CD4-positive, CD25-positive, alpha-beta regulatory T cell (primary cell): Measurements from ENCODE around the gene PYHIN1. TPM values are rescaled to one million over a fixed set of nuclear protein-coding genes. Genes with fewer than 3 reads are reported as not detected.

Experiments
- ATAC-seq, 2 donors: fragments of 150-1000 bp; cut with Tn5 transposase; one replicate each; pipeline ENCODE4 v1.10.0; 2021; ENCODE audit warnings: low read depth in 2 of 2, moderate number of reproducible peaks in 2 of 2, moderate library complexity in 1 of 2
- DNase-seq, 3 donors: peaks; one replicate each; pipeline versions ENCODE4 v3.0.0 to v3.0.0-alpha.2; 2012 to 2022; ENCODE audit warnings: mixed read lengths in 1 of 3
- H3K27ac ChIP-seq: one replicate; pipeline ENCODE4 v1.7.0; 2013; ENCODE audit warnings: mild to moderate bottlenecking, low read length; ENCODE audit not compliant: insufficient read depth, poor library complexity, severe bottlenecking
- H3K27me3 ChIP-seq: one replicate; pipeline ENCODE4 v1.7.0; 2013; ENCODE audit warnings: low read length; ENCODE audit not compliant: control insufficient read depth, insufficient read depth
- H3K36me3 ChIP-seq: one replicate; pipeline ENCODE4 v1.7.0; 2013; ENCODE audit warnings: mild to moderate bottlenecking, low read length, moderate library complexity; ENCODE audit not compliant: control insufficient read depth, insufficient read depth
- H3K4me1 ChIP-seq: 2 replicates; pipeline ENCODE4 v1.7.0; 2013; ENCODE audit warnings: mild to moderate bottlenecking, low read length; ENCODE audit not compliant: insufficient read depth, control insufficient read depth, poor library complexity, severe bottlenecking
- H3K4me3 ChIP-seq: one replicate; pipeline ENCODE4 v1.7.0; 2013; ENCODE audit warnings: low read depth, mild to moderate bottlenecking, low read length, moderate library complexity
- H3K9me3 ChIP-seq, 2 experiments: 1 replicate in 1 of 2; 2 replicates in 1 of 2; pipeline ENCODE4 v1.7.0; 2013; ENCODE audit warnings: low read length in 2 of 2, mild to moderate bottlenecking in 1 of 2, moderate library complexity in 1 of 2; ENCODE audit not compliant: control insufficient read depth in 2 of 2
- H3K27ac Mint-ChIP-seq, 3 donors: one replicate each; pipeline ENCODE4 v1.8.0; 2020 to 2022; ENCODE audit warnings: mild to moderate bottlenecking in 3 of 3, mixed read lengths in 3 of 3, moderate library complexity in 2 of 3
- H3K27me3 Mint-ChIP-seq: one replicate; pipeline ENCODE4 v1.8.0; 2022; ENCODE audit warnings: mild to moderate bottlenecking, mixed read lengths
- H3K36me3 Mint-ChIP-seq: one replicate; pipeline ENCODE4 v1.8.0; 2020; ENCODE audit warnings: mixed read lengths
- H3K4me1 Mint-ChIP-seq, 4 donors: one replicate each; pipeline ENCODE4 v1.8.0; 2020 to 2022; ENCODE audit warnings: mixed read lengths in 4 of 4, mild to moderate bottlenecking in 1 of 4
- H3K4me3 Mint-ChIP-seq, 4 donors: one replicate each; pipeline ENCODE4 v1.8.0; 2020 to 2022; ENCODE audit warnings: mild to moderate bottlenecking in 4 of 4, mixed read lengths in 4 of 4, moderate library complexity in 3 of 4
- H3K9me3 Mint-ChIP-seq, 7 donors: one replicate each; pipeline ENCODE4 v1.8.0; 2020 to 2022; ENCODE audit warnings: mixed read lengths in 7 of 7, mild to moderate bottlenecking in 3 of 7, moderate library complexity in 2 of 7
- polyA plus RNA-seq, 4 donors: library from polyadenylated mRNA; unstranded; fragments of 300-500 nt; fragmentation: Illumina TruSeq; gene quantifications; one replicate each; pipeline ENCODE4 v1.2.3, GENCODE V29; 2021
- total RNA-seq: library from RNA; stranded (reverse); gene quantifications from one replicate; pipeline ENCODE4 v1.2.3, GENCODE V29; 2022

The PYHIN1 gene
- total and polyA plus RNA-seq, 5 donors from 2014 or later, result 97.3 to 112 (median 98.6) TPM

GRCh38 chr1:158951956-158952355 is 20.6 kb downstream of the PYHIN1 start:
- Mint-ChIP-seq H3K9me3 (peaks cover 0 to 9% (median 4%) of the 10 kb centered on the region in 7 donors), H3K27ac (peak overlapping the region in 1 of 3 donors; percentile 25), H3K4me1 (peaks cover 15 to 38% (median 28%) of the 10 kb centered on the region in 4 donors), H3K4me3 (peak overlapping the region in 1 of 4 donors; percentile 33), H3K36me3 (peaks cover 57% of the 10 kb centered on the region), H3K27me3 (no peaks in the 10 kb centered on the region)
- Histone ChIP-seq H3K4me3 (no peak overlapping the region), H3K27ac (no peak overlapping the region), H3K9me3 (peaks cover 3 to 8% of the 10 kb centered on the region in 2 experiments), H3K36me3 (peaks cover 56% of the 10 kb centered on the region), H3K4me1 (peaks cover 6% of the 10 kb centered on the region), H3K27me3 (no peaks in the 10 kb centered on the region)
- DNase-seq (peak in 1 of 3 donors; percentile 26), ATAC-seq (no peak)

- ATAC-seq (no peak), DNase-seq (no peak)
- H3K4me3 ChIP-seq, result no peak overlapping the region
- peaks cover 51% of the 10 kb centered on the region for H3K36me3 ChIP-seq
- no peak overlapping the region for H3K27ac ChIP-seq
- Mint-ChIP-seq H3K9me3 (peaks cover 0 to 11% (median 4%) of the 10 kb centered on the region in 7 donors), H3K27ac (peak overlapping the region in 1 of 3 donors; percentile 25), H3K27me3 (no peaks in the 10 kb centered on the region), H3K36me3 (peaks cover 52% of the 10 kb centered on the region), H3K4me1 (peaks cover 15 to 34% (median 25%) of the 10 kb centered on the region in 4 donors), H3K4me3 (peak overlapping the region in 1 of 4 donors; percentile 33)
- peaks cover 3 to 8% of the 10 kb centered on the region in 2 experiments for H3K9me3 ChIP-seq
- peaks cover 6% of the 10 kb centered on the region for H3K4me1 ChIP-seq
- H3K27me3 ChIP-seq, result no peaks in the 10 kb centered on the region
Observed at GRCh38 chr1:158952416-158952815, 21.1 kb downstream of the PYHIN1 start.

- Mint-ChIP-seq H3K27me3 (no peaks in the 10 kb centered on the region), H3K4me3 (no peak overlapping the region), H3K36me3 (peaks cover 71% of the 10 kb centered on the region), H3K27ac (no peak overlapping the region), H3K9me3 (peaks cover 4 to 45% (median 13%) of the 10 kb centered on the region in 7 donors), H3K4me1 (peaks cover 9 to 22% (median 18%) of the 10 kb centered on the region in 4 donors)
- no peaks in the 10 kb centered on the region for H3K27me3 ChIP-seq
- no peak overlapping the region for H3K27ac ChIP-seq
- peaks cover 20 to 38% of the 10 kb centered on the region in 2 experiments for H3K9me3 ChIP-seq
- no peaks in the 10 kb centered on the region for H3K4me1 ChIP-seq
- no peak overlapping the region for H3K4me3 ChIP-seq
- ATAC-seq (no peak), DNase-seq (no peak)
- H3K36me3 ChIP-seq, result peaks cover 50% of the 10 kb centered on the region
Observed at GRCh38 chr1:158961178-158961577, 29.8 kb downstream of the PYHIN1 start.

GRCh38 chr1:158962983-158963382 is 31.6 kb downstream of the PYHIN1 start:
- no peak for DNase-seq
- H3K4me3 ChIP-seq, result no peak overlapping the region
- no peaks in the 10 kb centered on the region for H3K27me3 ChIP-seq
- Mint-ChIP-seq H3K4me1 (peaks cover 15 to 34% (median 24%) of the 10 kb centered on the region in 4 donors), H3K27ac (peak overlapping the region in 1 of 3 donors; percentile 54), H3K27me3 (no peaks in the 10 kb centered on the region), H3K36me3 (peaks cover 80% of the 10 kb centered on the region), H3K4me3 (no peak overlapping the region), H3K9me3 (peaks cover 4 to 59% (median 14%) of the 10 kb centered on the region in 7 donors)
- H3K9me3 ChIP-seq, result peaks cover 24 to 39% of the 10 kb centered on the region in 2 experiments
- ATAC-seq, result no peak
- H3K36me3 ChIP-seq, result peaks cover 50% of the 10 kb centered on the region
- no peak overlapping the region for H3K27ac ChIP-seq
- H3K4me1 ChIP-seq, result no peaks in the 10 kb centered on the region

GRCh38 chr1:158969166-158969565 is 37.8 kb downstream of the PYHIN1 start:
- H3K27me3 Mint-ChIP-seq, result no peaks in the 10 kb centered on the region
- Histone ChIP-seq H3K4me3 (no peak overlapping the region), H3K27me3 (no peaks in the 10 kb centered on the region), H3K9me3 (peaks cover 15 to 21% of the 10 kb centered on the region in 2 experiments), H3K27ac (no peak overlapping the region), H3K36me3 (peaks cover 34% of the 10 kb centered on the region), H3K4me1 (no peaks in the 10 kb centered on the region)
- H3K4me3 Mint-ChIP-seq, result no peak overlapping the region
- peaks cover 58% of the 10 kb centered on the region for H3K36me3 Mint-ChIP-seq
- ATAC-seq (peak; percentile 46 to 47), DNase-seq (peak in 1 of 3 donors; percentile 16)
- peaks cover 0 to 47% (median 10%) of the 10 kb centered on the region in 7 donors for H3K9me3 Mint-ChIP-seq
- H3K27ac Mint-ChIP-seq, result peak overlapping the region in 1 of 3 donors; percentile 67
- peaks cover 24 to 44% (median 36%) of the 10 kb centered on the region in 4 donors for H3K4me1 Mint-ChIP-seq

- Histone ChIP-seq H3K4me1 (no peaks in the 10 kb centered on the region), H3K9me3 (peaks cover 8 to 15% of the 10 kb centered on the region in 2 experiments), H3K36me3 (peaks cover 41% of the 10 kb centered on the region), H3K4me3 (no peak overlapping the region), H3K27ac (no peak overlapping the region), H3K27me3 (no peaks in the 10 kb centered on the region)
- no peak for DNase-seq
- peak in 1 of 2 donors; percentile 25 for ATAC-seq
- no peaks in the 10 kb centered on the region for H3K27me3 Mint-ChIP-seq
- H3K4me1 Mint-ChIP-seq, result peaks cover 24 to 43% (median 37%) of the 10 kb centered on the region in 4 donors
- H3K9me3 Mint-ChIP-seq, result peaks cover 0 to 40% (median 9%) of the 10 kb centered on the region in 7 donors
- H3K36me3 Mint-ChIP-seq, result peaks cover 57% of the 10 kb centered on the region
- no peak overlapping the region for H3K4me3 Mint-ChIP-seq
- H3K27ac Mint-ChIP-seq, result peak overlapping the region in 1 of 3 donors; percentile 39
Observed at GRCh38 chr1:158969855-158970254, 38.5 kb downstream of the PYHIN1 start.

GRCh38 chr1:158972841-158973240 is 41.5 kb downstream of the PYHIN1 start:
- Histone ChIP-seq H3K4me3 (no peak overlapping the region), H3K4me1 (no peaks in the 10 kb centered on the region), H3K27ac (no peak overlapping the region), H3K27me3 (no peaks in the 10 kb centered on the region), H3K36me3 (peaks cover 63% of the 10 kb centered on the region), H3K9me3 (peaks cover 0 to 6% of the 10 kb centered on the region in 2 experiments)
- peak; percentile 60 to 63 for ATAC-seq
- no peaks in the 10 kb centered on the region for H3K27me3 Mint-ChIP-seq
- no peak overlapping the region for H3K4me3 Mint-ChIP-seq
- peaks cover 0 to 14% (median 1%) of the 10 kb centered on the region in 7 donors for H3K9me3 Mint-ChIP-seq
- DNase-seq, result peak in 1 of 3 donors; percentile 39
- peak overlapping the region; percentile 34 to 45 (median 43) for H3K27ac Mint-ChIP-seq
- H3K36me3 Mint-ChIP-seq, result peaks cover 59% of the 10 kb centered on the region
- peaks cover 19 to 39% (median 28%) of the 10 kb centered on the region in 4 donors for H3K4me1 Mint-ChIP-seq

GRCh38 chr1:158976219-158976618 is 44.9 kb downstream of the PYHIN1 start:
- Histone ChIP-seq H3K27ac (no peak overlapping the region), H3K9me3 (peaks cover 6 to 9% of the 10 kb centered on the region in 2 experiments), H3K36me3 (peaks cover 82% of the 10 kb centered on the region), H3K4me3 (no peak overlapping the region), H3K27me3 (no peaks in the 10 kb centered on the region), H3K4me1 (no peaks in the 10 kb centered on the region)
- Mint-ChIP-seq H3K27me3 (no peaks in the 10 kb centered on the region), H3K27ac (peak overlapping the region in 1 of 3 donors; percentile 70), H3K4me1 (peaks cover 15 to 28% (median 22%) of the 10 kb centered on the region in 4 donors), H3K4me3 (no peak overlapping the region), H3K9me3 (peaks cover 0 to 19% (median 3%) of the 10 kb centered on the region in 7 donors), H3K36me3 (peaks cover 73% of the 10 kb centered on the region)
- ATAC-seq (no peak), DNase-seq (no peak)
